DOHH2 (cell line): Measurements from ENCODE around the gene MEN1.

ENCODE experiments used
- H3F3A ChIP-seq: fragments of 200-600 bp; sonication (generic), shearing (Covaris generic); 2 replicates; pipeline ENCODE4 v1.6.0; 2016; ENCODE audit warnings: antibody characterized with exemption, mild to moderate bottlenecking; ENCODE audit not compliant: control insufficient read depth, insufficient read depth
- H3K27ac ChIP-seq: fragments of 200-600 bp; sonication (generic); 2 replicates; pipeline ENCODE4 v1.5.1; 2014; ENCODE audit warnings: low read depth, mild to moderate bottlenecking, low read length, moderate library complexity
- H3K27me3 ChIP-seq: fragments of 200-600 bp; sonication (generic); 2 replicates; pipeline ENCODE4 v1.6.1; 2014; ENCODE audit warnings: mild to moderate bottlenecking, low read length, mixed read lengths; ENCODE audit not compliant: control insufficient read depth
- H3K36me3 ChIP-seq: fragments of 200-600 bp; sonication (generic); 2 replicates; pipeline ENCODE4 v1.6.1; 2014; ENCODE audit warnings: mild to moderate bottlenecking, low read length, moderate library complexity, mixed read lengths; ENCODE audit not compliant: control insufficient read depth
- H3K4me1 ChIP-seq: fragments of 200-600 bp; sonication (generic); 2 replicates; pipeline ENCODE4 v1.6.1; 2014; ENCODE audit warnings: mild to moderate bottlenecking, low read length, mixed read lengths; ENCODE audit not compliant: control insufficient read depth
- H3K4me2 ChIP-seq: fragments of 200-600 bp; sonication (generic); 2 replicates; pipeline ENCODE4 v1.6.0; 2014; ENCODE audit warnings: mild to moderate bottlenecking, low read length, moderate library complexity
- H3K4me3 ChIP-seq: fragments of 200-600 bp; sonication (generic); 2 replicates; pipeline ENCODE4 v1.5.1; 2014; ENCODE audit warnings: mild to moderate bottlenecking, low read length, mixed read lengths
- H3K79me2 ChIP-seq: fragments of 200-600 bp; sonication (generic); 2 replicates; pipeline ENCODE4 v1.6.1; 2014; ENCODE audit warnings: mild to moderate bottlenecking, low read length, mixed read lengths; ENCODE audit not compliant: control insufficient read depth
- H3K9me2 ChIP-seq: fragments of 200-600 bp; sonication (generic); replicated peaks from 2 replicates; pipeline ENCODE4 v1.6.1; 2014; ENCODE audit warnings: mild to moderate bottlenecking, low read length, mixed read lengths; ENCODE audit not compliant: control insufficient read depth
- H3K9me3 ChIP-seq: fragments of 200-600 bp; sonication (generic); 2 replicates; pipeline ENCODE4 v1.6.1; 2014; ENCODE audit warnings: antibody characterized with exemption, low read length, mixed read lengths; ENCODE audit not compliant: control insufficient read depth, insufficient read depth
- H4K20me1 ChIP-seq: fragments of 200-600 bp; sonication (generic); 2 replicates; pipeline ENCODE4 v1.6.0; 2014; ENCODE audit warnings: low read depth, mild to moderate bottlenecking, antibody characterized with exemption, low read length, moderate library complexity; ENCODE audit not compliant: control insufficient read depth, insufficient read depth
- CTCF ChIP-seq: fragments of 200-600 bp; sonication (generic); IDR thresholded peaks from one replicate; pipeline ENCODE4 v1.5.1; 2014; ENCODE audit warnings: antibody characterized with exemption, mild to moderate bottlenecking, low read depth, low read length; ENCODE audit not compliant: poor library complexity, severe bottlenecking
- EZH2phosphoT487 ChIP-seq: fragments of 200-600 bp; sonication (generic); IDR thresholded peaks from 2 replicates; pipeline ENCODE4 v1.6.1; 2017; ENCODE audit warnings: borderline replicate concordance, mild to moderate bottlenecking, antibody characterized with exemption, low read length, moderate library complexity, mixed read lengths

The MEN1 gene

GRCh38 chr11:64854534-64855502 is 44.5 kb upstream of the MEN1 start:
- Histone ChIP-seq H3K36me3 (peaks cover 76% of the 10 kb centered on the region), H4K20me1 (no peaks in the 10 kb centered on the region), H3K9me2 (no peaks in the 10 kb centered on the region), H3K4me3 (peak overlapping the region; percentile 60), H3K79me2 (peaks cover 54% of the 10 kb centered on the region), H3K4me2 (peak overlapping the region; percentile 80), H3F3A (peaks cover 39% of the 10 kb centered on the region), H3K9me3 (no peaks in the 10 kb centered on the region), H3K4me1 (peaks cover 98% of the 10 kb centered on the region), H3K27ac (peak overlapping the region; percentile 98), H3K27me3 (no peaks in the 10 kb centered on the region)
- TF ChIP-seq EZH2phosphoT487: no peak
- TF ChIP-seq CTCF: no peak

GRCh38 chr11:64854157-64854533 is 43.8 kb upstream of the MEN1 start:
- no peaks in the 10 kb centered on the region for H3K27me3 ChIP-seq
- TF ChIP-seq CTCF: no peak
- TF ChIP-seq EZH2phosphoT487: no peak
- H4K20me1 ChIP-seq: no peaks in the 10 kb centered on the region
- H3F3A ChIP-seq: peaks cover 40% of the 10 kb centered on the region
- H3K27ac ChIP-seq: peak overlapping the region; percentile 98
- H3K4me2 ChIP-seq: peak overlapping the region; percentile 80
- H3K4me1 ChIP-seq: peaks cover 98% of the 10 kb centered on the region
- peaks cover 73% of the 10 kb centered on the region for H3K36me3 ChIP-seq
- H3K79me2 ChIP-seq: peaks cover 54% of the 10 kb centered on the region
- H3K9me2 ChIP-seq: no peaks in the 10 kb centered on the region
- H3K9me3 ChIP-seq: no peaks in the 10 kb centered on the region
- peak overlapping the region; percentile 60 for H3K4me3 ChIP-seq

- H3K4me2 ChIP-seq: peak overlapping the region; percentile 80
- H3K4me1 ChIP-seq: peaks cover 98% of the 10 kb centered on the region
- peaks cover 53% of the 10 kb centered on the region for H3K79me2 ChIP-seq
- H3K9me3 ChIP-seq: no peaks in the 10 kb centered on the region
- H3K27me3 ChIP-seq: no peaks in the 10 kb centered on the region
- peak overlapping the region; percentile 98 for H3K27ac ChIP-seq
- TF ChIP-seq CTCF (no peak), EZH2phosphoT487 (no peak)
- H4K20me1 ChIP-seq: no peaks in the 10 kb centered on the region
- H3K4me3 ChIP-seq: peak overlapping the region; percentile 60
- peaks cover 70% of the 10 kb centered on the region for H3K36me3 ChIP-seq
- H3K9me2 ChIP-seq: no peaks in the 10 kb centered on the region
- peaks cover 42% of the 10 kb centered on the region for H3F3A ChIP-seq
These were observed 43.4 kb upstream of the MEN1 start for GRCh38 chr11:64853709-64854108.
